Measurements from ENCODE around the gene WDR37.
"Not testable (repeated sequence)": the region's sequence is repeated elsewhere in the genome, so short reads cannot be mapped to it uniquely, and the experiment has no call there.

The WDR37 gene

GRCh38 chr10:1153251-1153763 lies 97.1 kb downstream of the WDR37 start:
- DNase-seq (ENCODE audit: low spot score): no peak

GRCh38 chr10:1153805-1154351 lies 97.7 kb downstream of the WDR37 start:
- no peak for DNase-seq (ENCODE audit: low spot score)

GRCh38 chr10:1154531-1155295 lies 98.5 kb downstream of the WDR37 start:
- no peak for DNase-seq (ENCODE audit: low spot score)

GRCh38 chr10:1155791-1156615 lies 99.8 kb downstream of the WDR37 start:
- DNase-seq (ENCODE audit: low spot score): no peak

GRCh38 chr10:1156616-1156886 lies 100.4 kb downstream of the WDR37 start:
- no peak for DNase-seq (ENCODE audit: low spot score)

GRCh38 chr10:1156921-1157614 lies 100.9 kb downstream of the WDR37 start:
- DNase-seq (ENCODE audit: low spot score): no peak

- DNase-seq (ENCODE audit: low spot score): no peak
Measured at GRCh38 chr10:1157615-1157933, 101.4 kb downstream of the WDR37 start.

- no peak for DNase-seq (ENCODE audit: low spot score)
Measured at GRCh38 chr10:1158066-1158465, 101.9 kb downstream of the WDR37 start.

- not testable (repeated sequence) for DNase-seq (ENCODE audit: low spot score)
Measured at GRCh38 chr10:1158536-1158935, 102.4 kb downstream of the WDR37 start.

GRCh38 chr10:1159131-1160061 lies 103.2 kb downstream of the WDR37 start:
- DNase-seq (ENCODE audit: low spot score): no peak

- DNase-seq (ENCODE audit: low spot score): no peak
Measured at GRCh38 chr10:1160561-1161314, 104.6 kb downstream of the WDR37 start.

GRCh38 chr10:1161315-1161673 lies 105.1 kb downstream of the WDR37 start:
- DNase-seq (ENCODE audit: low spot score): peak; percentile 30

GRCh38 chr10:1162481-1163203 lies 106.5 kb downstream of the WDR37 start:
- DNase-seq (ENCODE audit: low spot score): no peak

GRCh38 chr10:1163204-1163660 lies 107.0 kb downstream of the WDR37 start:
- no peak for DNase-seq (ENCODE audit: low spot score)

- DNase-seq (ENCODE audit: low spot score): no peak
Measured at GRCh38 chr10:1163831-1164230, 107.6 kb downstream of the WDR37 start.

- no peak for DNase-seq (ENCODE audit: low spot score)
Measured at GRCh38 chr10:1166101-1166827, 110.1 kb downstream of the WDR37 start.

GRCh38 chr10:1166828-1167275 lies 110.7 kb downstream of the WDR37 start:
- no peak for DNase-seq (ENCODE audit: low spot score)

- no peak for DNase-seq (ENCODE audit: low spot score)
Measured at GRCh38 chr10:1168763-1169162, 112.6 kb downstream of the WDR37 start.

- no peak for DNase-seq (ENCODE audit: low spot score)
Measured at GRCh38 chr10:1169186-1169885, 113.2 kb downstream of the WDR37 start.
